PC-9 (cell line): Measurements from ENCODE around the gene MAPKAPK2. TPM values are rescaled to one million over a fixed set of nuclear protein-coding genes. Genes with fewer than 3 reads are reported as not detected.
"Not testable (repeated sequence)": the region's sequence is repeated elsewhere in the genome, so short reads cannot be mapped to it uniquely, and the experiment has no call there.

ENCODE experiments used
- BruUV-seq: library from RNA; stranded (reverse); fragments of 400-500 nt; replicated peaks from 2 replicates; lab custom pipeline; 2021; lab: Mats Ljungman, UMichigan
- CTCF ChIA-PET: fragments of 300-600 bp; sonication (Branson Sonifier 250); formaldehyde crosslinking; loops from one replicate; lab custom pipeline; 2022; ENCODE audit warnings: antibody characterized with exemption; lab: Charles Lee
- POLR2A ChIA-PET: fragments of 300-600 bp; sonication (Branson Sonifier 250); formaldehyde crosslinking; loops from one replicate; lab custom pipeline; 2022; ENCODE audit warnings: antibody characterized with exemption; ENCODE audit not compliant: unreplicated experiment; lab: Charles Lee
- DNase-seq, 2 experiments: peaks; one replicate each; pipeline versions ENCODE4 v3.0.0 to v3.0.0-alpha.2; 2015 to 2022; ENCODE audit warnings: mixed read lengths in 1 of 2
- H2AFZ ChIP-seq: fragments of 200-600 bp; sonication (generic); 2 replicates; pipeline ENCODE4 v1.8.1; 2017; ENCODE audit warnings: antibody characterized with exemption
- H3F3A ChIP-seq: fragments of 200-600 bp; sonication (generic); 2 replicates; pipeline ENCODE4 v1.8.1; 2017; ENCODE audit warnings: antibody characterized with exemption, mild to moderate bottlenecking, low read depth; ENCODE audit not compliant: insufficient read depth
- H3K27ac ChIP-seq: fragments of 200-600 bp; sonication (generic); 2 replicates; pipeline ENCODE4 v1.6.1; 2016; ENCODE audit warnings: mixed run types
- H3K27me3 ChIP-seq: fragments of 200-600 bp; sonication (generic); 2 replicates; pipeline ENCODE4 v1.6.1; 2016; ENCODE audit warnings: low read depth, mixed run types; ENCODE audit not compliant: insufficient read depth
- H3K36me3 ChIP-seq: fragments of 200-600 bp; sonication (generic); 2 replicates; pipeline ENCODE4 v1.6.1; 2016; ENCODE audit warnings: low read depth, mixed run types
- H3K4me1 ChIP-seq: fragments of 200-600 bp; sonication (generic); replicated peaks from 2 replicates; pipeline ENCODE4 v1.6.1; 2016; ENCODE audit warnings: mixed run types; ENCODE audit not compliant: insufficient read depth
- H3K4me2 ChIP-seq: fragments of 200-600 bp; sonication (generic); 2 replicates; pipeline ENCODE4 v1.6.1; 2017; ENCODE audit warnings: mixed run types
- H3K4me3 ChIP-seq: fragments of 200-600 bp; sonication (generic); 2 replicates; pipeline ENCODE4 v1.6.1; 2016; ENCODE audit warnings: mixed run types
- H3K79me2 ChIP-seq: fragments of 200-600 bp; sonication (generic); 2 replicates; pipeline ENCODE4 v1.6.1; 2017; ENCODE audit warnings: low read depth, mixed run types
- H3K9me2 ChIP-seq: fragments of 200-600 bp; sonication (generic); 2 replicates; pipeline ENCODE4 v1.8.1; 2017; ENCODE audit warnings: mild to moderate bottlenecking; ENCODE audit not compliant: insufficient read depth
- H3K9me3 ChIP-seq: fragments of 200-600 bp; sonication (generic); 2 replicates; pipeline ENCODE4 v1.8.1; 2016; ENCODE audit warnings: low read depth; ENCODE audit not compliant: insufficient read depth
- H4K20me1 ChIP-seq: fragments of 200-600 bp; sonication (generic); 2 replicates; pipeline ENCODE4 v1.8.1; 2017; ENCODE audit not compliant: insufficient read depth
- CTCF ChIP-seq: fragments of 200-600 bp; sonication (generic); conservative IDR thresholded peaks from 2 replicates; pipeline ENCODE4 v1.6.1; 2017; ENCODE audit warnings: mixed run types, antibody characterized with exemption, mild to moderate bottlenecking, moderate library complexity
- EZH2 ChIP-seq: fragments of 200-600 bp; sonication (generic); IDR thresholded peaks from 2 replicates; pipeline ENCODE4 v1.8.0; 2017; ENCODE audit warnings: antibody characterized with exemption, low read depth
- intact Hi-C: fragments of 100-400 bp; cut with micrococcal nuclease; formaldehyde crosslinking; loops from one replicate; pipeline ENCODE4 v1.10.0; 2022; ENCODE audit not compliant: unreplicated experiment
- total RNA-seq: library from RNA; stranded (reverse); gene quantifications from 2 replicates; pipeline ENCODE4 v1.2.3, GENCODE V29; 2021

The MAPKAPK2 gene
- total RNA-seq, 1 experiment from 2014 or later: 62.6 TPM

- Histone ChIP-seq H3K4me2 (no peak overlapping the region), H3K27ac (no peak overlapping the region), H3K9me2 (no peaks in the 10 kb centered on the region), H3F3A (no peaks in the 10 kb centered on the region), H3K4me1 (peaks cover 25% of the 10 kb centered on the region), H3K27me3 (no peaks in the 10 kb centered on the region), H2AFZ (no peak overlapping the region), H4K20me1 (no peaks in the 10 kb centered on the region), H3K79me2 (no peaks in the 10 kb centered on the region), H3K36me3 (no peaks in the 10 kb centered on the region), H3K9me3 (no peaks in the 10 kb centered on the region), H3K4me3 (no peak overlapping the region)
- ChIA-PET CTCF (no interaction called here), POLR2A (no interaction called here)
- no TSS peak for BruUV-seq
- DNase-seq: no peak
- TF ChIP-seq EZH2: no peak
- no peak for TF ChIP-seq CTCF
- intact Hi-C loops: no loop called here
Measured at GRCh38 chr1:206778031-206778430, 93.3 kb downstream of the MAPKAPK2 start.

- DNase-seq: peak in 1 of 2 experiments; percentile 80
- CTCF ChIA-PET, H3K27me3 ChIP-seq, H4K20me1 ChIP-seq, H3F3A ChIP-seq, H3K79me2 ChIP-seq, BruUV-seq, POLR2A ChIA-PET, H3K9me2 ChIP-seq, H3K4me3 ChIP-seq, intact Hi-C loops, H3K9me3 ChIP-seq, H3K36me3 ChIP-seq, H2AFZ ChIP-seq, H3K27ac ChIP-seq: not testable (repeated sequence)
- Histone ChIP-seq H3K4me1 (peaks cover 25% of the 10 kb centered on the region), H3K4me2 (peak overlapping the region; percentile 48)
Measured at GRCh38 chr1:206778911-206779310, 94.2 kb downstream of the MAPKAPK2 start.

GRCh38 chr1:206779638-206780037 is 94.9 kb downstream of the MAPKAPK2 start:
- Histone ChIP-seq H3K4me3 (no peak overlapping the region), H3K36me3 (no peaks in the 10 kb centered on the region), H3F3A (no peaks in the 10 kb centered on the region), H3K4me1 (peaks cover 25% of the 10 kb centered on the region), H3K27me3 (no peaks in the 10 kb centered on the region), H3K9me2 (no peaks in the 10 kb centered on the region), H3K9me3 (no peaks in the 10 kb centered on the region), H3K27ac (no peak overlapping the region), H3K4me2 (peak overlapping the region; percentile 48; the same call in 1 of the 2 replicates), H2AFZ (no peak overlapping the region), H3K79me2 (no peaks in the 10 kb centered on the region), H4K20me1 (no peaks in the 10 kb centered on the region)
- no TSS peak for BruUV-seq
- intact Hi-C loops: no loop called here
- ChIA-PET CTCF (no interaction called here), POLR2A (no interaction called here)
- no peak for DNase-seq
- no peak for TF ChIP-seq CTCF
- no peak for TF ChIP-seq EZH2

- no peaks in the 10 kb centered on the region for H3F3A ChIP-seq
- H3K36me3 ChIP-seq: no peaks in the 10 kb centered on the region
- CTCF ChIA-PET: no interaction called here
- BruUV-seq: no TSS peak
- H3K27ac ChIP-seq: no peak overlapping the region
- no peak overlapping the region for H3K4me3 ChIP-seq
- H3K4me1 ChIP-seq: peaks cover 15% of the 10 kb centered on the region
- H3K9me2 ChIP-seq: no peaks in the 10 kb centered on the region
- no peak overlapping the region for H2AFZ ChIP-seq
- no peaks in the 10 kb centered on the region for H4K20me1 ChIP-seq
- TF ChIP-seq CTCF (no peak), EZH2 (no peak)
- no peaks in the 10 kb centered on the region for H3K27me3 ChIP-seq
- POLR2A ChIA-PET: no interaction called here
- no peak overlapping the region for H3K4me2 ChIP-seq
- no peaks in the 10 kb centered on the region for H3K9me3 ChIP-seq
- H3K79me2 ChIP-seq: no peaks in the 10 kb centered on the region
- no peak for DNase-seq
- intact Hi-C loops: no loop called here
Measured at GRCh38 chr1:206782448-206782847, 97.7 kb downstream of the MAPKAPK2 start.
